ENCODE results near the gene NRXN3.

DNA sequence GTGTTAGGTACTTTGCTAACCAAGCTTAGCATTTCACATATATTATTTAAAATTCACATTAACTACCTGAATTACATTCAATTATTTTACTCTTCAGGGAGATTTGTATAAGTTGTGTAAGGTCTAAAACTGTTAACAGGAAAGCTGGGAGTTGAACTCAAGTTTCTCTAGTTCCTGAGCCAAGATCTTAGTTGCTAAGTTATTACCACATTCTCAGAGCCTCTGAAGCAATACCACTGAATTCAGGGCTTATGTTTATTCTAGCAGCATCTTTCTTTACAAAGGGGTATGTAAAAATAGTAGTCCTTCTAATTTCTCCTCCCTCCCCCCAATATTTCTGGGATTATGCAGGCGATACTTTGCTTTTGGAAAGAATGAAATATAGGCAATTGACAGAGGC is 1254.3 kb downstream of the NRXN3 start:
- TF ChIP-seq, protein P1, sequence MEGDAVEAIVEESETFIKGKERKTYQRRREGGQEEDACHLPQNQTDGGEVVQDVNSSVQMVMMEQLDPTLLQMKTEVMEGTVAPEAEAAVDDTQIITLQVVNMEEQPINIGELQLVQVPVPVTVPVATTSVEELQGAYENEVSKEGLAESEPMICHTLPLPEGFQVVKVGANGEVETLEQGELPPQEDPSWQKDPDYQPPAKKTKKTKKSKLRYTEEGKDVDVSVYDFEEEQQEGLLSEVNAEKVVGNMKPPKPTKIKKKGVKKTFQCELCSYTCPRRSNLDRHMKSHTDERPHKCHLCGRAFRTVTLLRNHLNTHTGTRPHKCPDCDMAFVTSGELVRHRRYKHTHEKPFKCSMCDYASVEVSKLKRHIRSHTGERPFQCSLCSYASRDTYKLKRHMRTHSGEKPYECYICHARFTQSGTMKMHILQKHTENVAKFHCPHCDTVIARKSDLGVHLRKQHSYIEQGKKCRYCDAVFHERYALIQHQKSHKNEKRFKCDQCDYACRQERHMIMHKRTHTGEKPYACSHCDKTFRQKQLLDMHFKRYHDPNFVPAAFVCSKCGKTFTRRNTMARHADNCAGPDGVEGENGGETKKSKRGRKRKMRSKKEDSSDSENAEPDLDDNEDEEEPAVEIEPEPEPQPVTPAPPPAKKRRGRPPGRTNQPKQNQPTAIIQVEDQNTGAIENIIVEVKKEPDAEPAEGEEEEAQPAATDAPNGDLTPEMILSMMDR (conservative IDR thresholded peaks at IDR 0.05; ENCODE audit: low read depth, low read length), result no peak
- TF ChIP-seq RAD21 (IDR thresholded peaks at IDR 0.05; ENCODE audit: low read length) (no peak), POLR2A (IDR thresholded peaks at IDR 0.05; ENCODE audit: low read depth, low read length) (no peak), MXI1 (IDR thresholded peaks at IDR 0.05; ENCODE audit: borderline replicate concordance, low read depth, low read length) (no peak)
- TF ChIP-seq, protein P2, sequence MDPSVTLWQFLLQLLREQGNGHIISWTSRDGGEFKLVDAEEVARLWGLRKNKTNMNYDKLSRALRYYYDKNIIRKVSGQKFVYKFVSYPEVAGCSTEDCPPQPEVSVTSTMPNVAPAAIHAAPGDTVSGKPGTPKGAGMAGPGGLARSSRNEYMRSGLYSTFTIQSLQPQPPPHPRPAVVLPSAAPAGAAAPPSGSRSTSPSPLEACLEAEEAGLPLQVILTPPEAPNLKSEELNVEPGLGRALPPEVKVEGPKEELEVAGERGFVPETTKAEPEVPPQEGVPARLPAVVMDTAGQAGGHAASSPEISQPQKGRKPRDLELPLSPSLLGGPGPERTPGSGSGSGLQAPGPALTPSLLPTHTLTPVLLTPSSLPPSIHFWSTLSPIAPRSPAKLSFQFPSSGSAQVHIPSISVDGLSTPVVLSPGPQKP (IDR thresholded peaks at IDR 0.05; ENCODE audit: borderline replicate concordance, low read depth, low read length), result no peak

All from IMR-90 (cell line).